Eye (tissue), 1 donor: ENCODE results near the gene CAPN9.
"Not testable (repeated sequence)": the region's sequence is repeated elsewhere in the genome, so short reads cannot be mapped to it uniquely, and the experiment has no call there.

ENCODE experiments used
- DNase-seq: peaks from one replicate; pipeline ENCODE4 v3.0.0-alpha.2; 2015

The CAPN9 gene

DNA sequence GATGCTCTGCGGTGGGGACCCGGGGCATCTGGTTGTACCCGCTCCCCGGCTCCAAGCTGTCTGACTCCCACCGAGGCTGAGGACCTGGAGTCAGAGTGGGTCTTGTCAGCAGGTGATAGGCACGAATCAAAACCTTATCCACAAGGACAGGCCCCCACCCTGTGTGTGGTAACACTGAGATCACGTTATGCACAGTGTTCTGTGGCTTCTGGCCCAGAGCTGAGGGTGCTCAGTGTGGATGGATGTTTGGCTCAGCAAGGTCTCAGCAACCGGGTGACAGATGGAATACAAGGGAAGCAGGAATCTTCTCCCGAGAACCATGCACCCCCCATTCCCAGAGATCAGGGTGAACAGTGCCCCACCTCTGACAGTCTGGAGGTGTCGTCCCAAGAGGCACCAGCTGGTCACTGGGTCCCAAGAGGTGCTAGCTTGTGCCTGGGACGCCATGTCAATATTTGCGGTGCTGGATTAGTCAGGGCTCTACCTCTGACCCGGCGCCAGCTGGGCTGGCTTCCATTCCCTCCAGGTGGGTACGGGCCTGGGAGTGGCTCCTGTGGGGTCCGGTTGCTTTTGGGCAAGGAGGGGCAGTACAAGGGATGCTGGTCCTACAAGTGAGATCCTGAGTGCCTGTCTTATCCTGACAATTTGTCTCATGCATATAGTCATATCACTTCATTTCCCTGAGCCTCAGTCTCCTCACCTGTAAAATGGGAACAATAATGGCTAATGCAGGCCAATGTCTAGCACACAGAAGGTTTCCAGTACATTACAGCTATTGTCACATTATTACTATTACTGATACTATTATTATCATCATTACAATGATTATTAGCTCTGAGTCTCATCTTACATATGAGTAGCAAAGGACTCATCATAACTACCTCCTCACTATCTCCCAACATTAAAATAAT lies 957 bp downstream of the CAPN9 start:
- DNase-seq: no peak

GRCh38 chr1:230749150-230749549 lies 2.0 kb downstream of the CAPN9 start:
- DNase-seq: no peak

- DNase-seq: no peak
Measured at GRCh38 chr1:230749635-230750034, 2.4 kb downstream of the CAPN9 start.

- no peak for DNase-seq
Measured at GRCh38 chr1:230750576-230750975, 3.4 kb downstream of the CAPN9 start.

DNA sequence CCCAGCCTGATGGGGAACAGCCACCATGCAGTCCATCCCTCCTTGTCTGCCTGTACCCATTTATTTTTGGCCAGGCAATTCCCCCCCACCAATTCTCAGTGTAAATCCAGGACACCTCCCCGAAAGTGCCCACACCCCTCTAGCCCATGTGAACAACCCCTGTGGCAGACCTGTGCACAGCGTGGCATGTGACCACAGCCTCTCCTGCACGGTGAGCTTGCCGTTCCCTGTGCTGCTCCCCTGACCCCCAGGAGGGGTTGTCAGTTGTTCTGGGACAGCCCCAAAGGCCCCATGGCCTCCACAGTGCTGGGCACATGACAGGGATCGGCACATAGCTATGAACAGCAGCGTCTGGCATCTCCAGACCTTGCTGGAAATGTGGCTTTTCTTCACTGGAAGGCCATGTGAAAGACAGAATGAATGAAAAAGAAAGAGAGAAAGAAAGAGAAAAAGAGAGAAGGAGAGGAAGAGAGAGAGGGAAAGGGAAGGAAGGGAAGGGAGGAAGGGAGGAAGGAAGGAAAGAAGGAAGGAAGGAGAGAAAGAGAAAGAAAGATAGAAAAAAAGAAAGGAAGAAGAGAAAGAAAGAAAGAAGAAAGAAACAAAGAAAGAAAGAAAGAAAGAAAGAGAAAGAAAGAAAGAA lies 3.9 kb downstream of the CAPN9 start:
- DNase-seq: no peak

DNA sequence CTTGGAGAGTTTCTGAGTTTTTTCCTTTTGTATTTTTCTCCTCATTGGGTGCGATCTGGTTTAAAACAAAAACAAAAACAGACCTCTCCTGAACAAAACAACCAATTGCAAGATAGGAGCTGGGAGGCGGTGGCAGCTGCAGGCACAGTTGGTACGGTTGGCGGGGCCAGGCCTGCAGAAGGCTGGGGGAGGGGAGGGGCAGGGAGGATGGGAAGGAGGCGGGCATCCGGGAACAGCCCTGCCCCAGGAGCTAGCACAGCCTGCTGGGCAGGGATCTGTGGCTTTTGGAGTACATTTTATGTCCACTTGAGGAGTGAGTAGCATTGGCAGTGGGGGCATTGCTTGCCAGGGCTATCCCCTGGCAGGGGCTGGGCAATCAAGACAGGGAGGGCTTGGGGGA lies 5.2 kb downstream of the CAPN9 start:
- peak; percentile 83 for DNase-seq

GRCh38 chr1:230753191-230753585 lies 6.0 kb downstream of the CAPN9 start:
- DNase-seq: no peak

- DNase-seq: peak; percentile 94
Measured at GRCh38 chr1:230753586-230754251, 6.5 kb downstream of the CAPN9 start.

DNA sequence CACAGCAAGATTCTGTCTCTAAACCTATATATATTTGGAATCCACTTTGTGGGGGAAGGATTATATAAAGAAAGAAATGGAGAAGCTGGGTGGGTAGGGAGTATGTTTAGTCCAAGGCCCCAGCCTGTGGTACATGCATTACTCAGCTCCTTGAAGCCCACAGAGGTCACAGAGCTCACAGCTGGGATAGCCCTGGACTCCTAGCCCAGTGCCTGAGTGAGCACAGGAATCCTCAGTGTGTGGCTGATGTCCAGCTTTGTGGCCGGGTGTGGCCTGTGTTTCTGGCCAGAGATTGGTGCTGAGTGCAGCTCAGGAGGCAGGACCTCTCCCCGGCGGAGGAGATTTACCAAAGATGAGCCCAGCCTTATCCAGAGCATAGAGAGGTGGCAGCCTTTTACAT lies 7.6 kb downstream of the CAPN9 start:
- no peak for DNase-seq

DNA sequence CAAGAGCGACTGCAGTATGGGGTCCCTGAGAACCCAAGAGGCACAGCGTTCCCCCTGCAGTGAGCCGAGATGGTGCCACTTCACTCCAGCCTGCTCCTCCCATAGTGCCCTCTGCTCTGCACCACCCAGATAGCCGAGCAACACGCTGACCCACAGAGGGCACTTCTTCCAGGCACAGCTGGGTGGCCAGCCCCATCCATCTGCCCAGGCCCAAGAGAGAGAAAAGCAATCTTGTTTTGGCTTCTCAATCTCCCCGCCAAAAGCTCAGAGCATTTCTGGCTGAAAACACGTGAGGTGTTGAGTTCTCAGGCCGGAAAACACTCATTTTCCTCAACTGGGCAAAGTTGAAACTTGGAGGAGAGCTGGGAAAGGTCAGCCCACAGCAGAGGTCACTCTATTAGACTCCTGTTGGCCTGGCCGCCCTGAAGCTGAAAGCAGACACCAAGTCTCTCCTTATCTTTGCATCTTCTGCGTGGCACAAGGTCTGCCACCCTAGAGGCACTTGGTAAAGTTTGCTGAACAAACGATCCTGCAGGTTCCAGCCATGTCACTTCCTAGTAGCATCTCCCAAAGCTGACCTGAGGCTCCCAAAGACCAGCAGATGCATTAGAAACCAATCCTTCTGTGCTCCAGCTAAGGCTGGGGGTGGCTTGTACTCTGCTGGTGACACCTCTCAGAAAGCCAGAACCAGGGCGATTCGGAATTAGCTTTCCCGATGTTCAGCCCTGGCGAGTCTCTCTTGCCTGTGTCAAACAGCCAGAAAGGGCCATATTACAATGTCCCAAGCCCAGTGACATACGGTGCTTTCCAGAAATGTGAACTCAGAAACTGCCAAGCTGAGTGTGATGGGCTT lies 10.9 kb downstream of the CAPN9 start:
- DNase-seq: no peak

DNA sequence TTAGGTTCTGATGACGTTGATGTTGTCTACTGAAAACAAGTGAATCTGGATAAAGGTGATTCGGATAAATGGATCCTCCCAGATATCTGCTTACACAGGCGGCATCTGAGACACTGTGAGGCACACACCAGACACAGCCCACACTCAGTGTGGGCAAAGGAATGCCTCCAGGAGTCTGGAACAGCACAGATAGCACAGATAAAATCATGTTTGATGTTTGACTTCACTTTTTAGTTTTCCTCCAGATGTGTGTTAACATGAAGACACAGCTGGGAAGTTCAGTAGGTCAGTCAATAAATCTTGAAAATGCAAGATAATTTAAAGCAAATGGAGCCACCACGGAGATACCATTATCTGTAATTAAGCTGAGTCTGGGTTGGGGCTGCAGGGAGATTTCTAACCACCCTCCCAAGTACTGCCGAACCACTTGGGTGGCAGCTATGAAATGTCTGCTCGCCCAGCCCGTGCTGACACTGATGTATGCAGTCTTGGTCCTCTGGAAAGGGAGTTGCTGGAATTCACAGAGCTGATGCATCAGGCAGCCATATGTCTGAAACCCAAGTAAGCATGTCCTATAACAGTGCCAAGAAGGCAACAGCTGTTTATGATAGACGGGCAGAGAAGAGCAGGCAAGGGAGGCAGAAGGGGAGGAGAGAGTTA lies 11.7 kb downstream of the CAPN9 start:
- DNase-seq: peak; percentile 76

- DNase-seq: no peak
Measured at GRCh38 chr1:230759369-230760065, 12.3 kb downstream of the CAPN9 start.

- DNase-seq: no peak
Measured at GRCh38 chr1:230760360-230760827, 13.2 kb downstream of the CAPN9 start.

GRCh38 chr1:230761443-230762167 lies 14.4 kb downstream of the CAPN9 start:
- no peak for DNase-seq

- no peak for DNase-seq
Measured at GRCh38 chr1:230763927-230764591, 16.9 kb downstream of the CAPN9 start.

DNA sequence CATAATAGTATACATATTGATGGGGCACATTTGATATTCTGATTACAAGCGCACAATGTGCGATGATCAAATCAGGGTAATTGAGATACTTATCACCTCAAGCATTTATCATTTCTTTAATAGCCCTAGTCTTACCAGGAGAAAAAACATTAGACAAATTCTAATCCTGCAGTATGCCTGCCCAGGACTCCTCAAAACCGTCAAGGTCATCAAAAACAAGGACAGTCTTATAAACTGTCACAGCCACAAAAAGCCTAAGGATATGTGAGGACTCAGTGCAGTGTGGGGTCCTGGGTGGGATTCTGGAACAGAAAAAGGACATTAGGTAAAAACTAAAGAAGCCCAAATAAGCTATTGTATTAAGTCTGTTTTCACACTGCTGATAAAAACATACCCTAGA lies 19.1 kb downstream of the CAPN9 start:
- no peak for DNase-seq

GRCh38 chr1:230767859-230768612 lies 20.8 kb downstream of the CAPN9 start:
- not testable (repeated sequence) for DNase-seq

DNA sequence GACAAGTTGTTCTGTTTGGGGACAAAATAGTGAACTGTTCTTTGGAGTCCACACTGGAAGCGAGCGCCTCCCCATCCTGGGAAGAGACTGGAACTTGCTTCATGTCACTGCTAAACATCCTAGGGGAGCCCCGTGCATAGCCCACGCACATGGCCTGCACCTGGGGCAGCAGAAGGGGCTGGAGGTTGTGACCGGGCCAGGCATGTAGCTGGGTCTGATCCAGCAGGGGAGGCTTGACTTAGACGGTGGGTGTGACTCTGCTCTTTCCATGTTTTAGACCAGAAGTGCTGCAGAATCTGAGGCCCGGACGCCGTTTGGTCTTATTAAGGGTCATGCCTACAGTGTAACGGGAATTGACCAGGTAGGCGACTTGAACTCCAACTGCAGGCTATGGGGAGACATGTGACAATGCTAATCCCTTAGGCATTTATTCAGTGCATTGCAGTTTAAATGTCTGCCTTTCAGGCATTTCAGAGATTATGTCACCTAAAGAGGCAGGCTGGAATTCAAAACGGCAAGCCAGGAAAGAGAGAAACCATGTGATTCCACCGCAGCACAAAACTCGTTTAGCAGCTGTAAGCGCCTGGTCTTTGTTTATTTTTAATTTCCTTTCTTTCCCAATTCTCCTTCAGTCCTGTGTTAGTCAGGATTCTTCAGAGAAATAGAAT lies 21.8 kb downstream of the CAPN9 start:
- peak; percentile 67 for DNase-seq

DNA sequence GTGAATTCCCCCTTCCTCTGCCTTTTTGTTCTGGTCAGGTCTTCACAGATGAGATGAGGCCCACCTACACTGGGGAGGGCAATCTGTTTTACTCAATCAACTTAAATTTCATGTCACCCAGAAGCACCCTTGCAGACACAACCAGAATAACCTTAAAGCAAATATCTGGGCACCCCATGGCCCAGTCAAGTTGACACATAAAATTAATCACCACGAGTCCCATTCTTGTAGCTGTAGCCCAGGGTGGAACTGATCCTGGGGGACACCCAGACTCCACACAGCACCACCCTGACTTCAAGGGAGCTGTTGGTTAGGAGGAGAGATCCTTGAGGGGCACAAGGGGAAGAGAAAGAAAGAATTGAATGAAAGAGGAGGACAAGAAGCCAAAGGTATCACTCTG lies 23.1 kb downstream of the CAPN9 start:
- no peak for DNase-seq
